ENCODE results near the gene ADGRG4.
"Not testable (repeated sequence)": the region's sequence is repeated elsewhere in the genome, so short reads cannot be mapped to it uniquely, and the experiment has no call there.

The ADGRG4 gene

DNA sequence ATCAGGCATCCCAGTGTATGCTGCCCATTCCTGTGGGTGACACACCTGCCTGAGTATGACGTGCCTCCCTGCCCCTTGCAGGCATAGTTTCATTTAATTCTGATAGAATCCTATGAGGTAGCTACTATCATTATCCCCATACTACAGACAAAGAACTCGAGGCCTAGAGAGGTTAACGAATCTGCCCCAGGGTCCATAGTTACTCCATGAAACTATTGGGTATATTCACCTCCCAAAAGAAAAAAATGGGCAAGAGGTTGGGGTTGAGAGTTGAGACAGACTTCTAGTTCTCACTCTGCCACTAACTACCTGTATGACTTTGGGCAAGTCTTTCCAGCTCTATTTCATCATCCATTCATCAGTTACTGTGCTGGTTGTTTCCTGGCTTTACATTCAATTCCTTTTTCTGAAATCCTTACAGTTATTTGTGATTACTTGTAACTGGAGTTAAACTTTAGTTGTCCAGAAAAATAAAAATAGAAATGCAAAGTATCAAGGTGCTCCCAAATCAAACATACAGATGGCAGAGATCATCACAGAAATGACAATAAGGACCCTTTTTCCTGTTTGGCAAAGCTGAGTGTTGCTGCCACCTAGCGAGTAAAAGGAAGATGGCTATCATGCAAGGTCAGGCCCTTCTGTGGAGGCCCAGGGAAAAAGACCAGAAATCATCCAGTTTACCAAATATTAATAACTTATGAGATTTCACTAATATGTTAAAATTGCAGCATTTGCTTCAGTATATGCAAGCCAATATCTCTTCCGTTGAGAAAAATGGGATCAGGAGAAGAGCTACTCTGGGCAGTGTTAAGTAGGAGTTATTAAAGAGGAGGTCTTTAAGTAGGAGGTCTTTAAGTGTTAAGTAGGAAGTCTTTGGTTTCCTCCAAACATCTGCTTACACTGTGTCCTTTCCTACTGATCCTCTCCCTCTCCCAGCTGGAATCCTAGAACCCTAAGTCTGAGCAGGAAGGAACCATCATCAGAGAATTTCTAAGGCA lies 32.4 kb upstream of the ADGRG4 start:
- Histone ChIP-seq H3K27me3 (ENCODE audit: control insufficient read depth, insufficient read depth, low read length) (no peaks in the 10 kb centered on the region), H3K4me1 (ENCODE audit: control insufficient read depth, insufficient read depth, low read length) (no peaks in the 10 kb centered on the region), H3K9me3 (ENCODE audit: control insufficient read depth, low read length) (no peaks in the 10 kb centered on the region), H3K9ac (ENCODE audit: low read length) (no peak overlapping the region), H3K4me3 (ENCODE audit: low read length) (no peak overlapping the region), H3K36me3 (ENCODE audit: control insufficient read depth, insufficient read depth, low read length) (no peaks in the 10 kb centered on the region)

- Histone ChIP-seq H3K27me3 (ENCODE audit: control insufficient read depth, insufficient read depth, low read length) (no peaks in the 10 kb centered on the region), H3K9me3 (ENCODE audit: control insufficient read depth, low read length) (no peaks in the 10 kb centered on the region), H3K9ac (ENCODE audit: low read length) (no peak overlapping the region), H3K36me3 (ENCODE audit: control insufficient read depth, insufficient read depth, low read length) (no peaks in the 10 kb centered on the region), H3K4me3 (ENCODE audit: low read length) (no peak overlapping the region), H3K4me1 (ENCODE audit: control insufficient read depth, insufficient read depth, low read length) (peaks cover 10% of the 10 kb centered on the region)
These were observed 30.8 kb upstream of the ADGRG4 start for GRCh38 chrX:136269921-136270320.

DNA sequence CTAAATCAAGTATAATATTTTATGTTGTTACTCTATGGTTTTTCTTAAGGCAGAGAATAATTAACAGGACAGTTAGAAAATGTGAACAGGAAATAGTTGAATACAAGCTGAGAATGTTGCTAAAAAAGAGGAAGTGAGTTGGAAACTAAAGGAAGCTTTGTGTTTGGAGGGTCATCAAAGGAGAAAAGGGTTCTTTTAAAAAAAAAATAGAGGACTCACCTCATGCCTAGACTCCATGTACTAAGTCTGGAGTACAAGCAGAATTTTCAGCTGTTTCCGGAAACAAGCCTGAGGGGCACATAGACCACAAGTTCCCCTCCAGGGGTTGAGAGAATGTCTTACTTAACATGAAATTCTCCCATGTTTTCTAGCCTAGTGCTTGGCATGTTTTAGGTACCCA lies 29.5 kb upstream of the ADGRG4 start:
- H3K27me3 ChIP-seq (ENCODE audit: control insufficient read depth, insufficient read depth, low read length): no peaks in the 10 kb centered on the region

GRCh38 chrX:136272325-136272724 lies 28.4 kb upstream of the ADGRG4 start:
- no peaks in the 10 kb centered on the region for H3K9me3 ChIP-seq (ENCODE audit: control insufficient read depth, low read length)
- H3K4me1 ChIP-seq (ENCODE audit: control insufficient read depth, insufficient read depth, low read length): peaks cover 13% of the 10 kb centered on the region
- H3K27me3 ChIP-seq (ENCODE audit: control insufficient read depth, insufficient read depth, low read length): no peaks in the 10 kb centered on the region
- no peak overlapping the region for H3K4me3 ChIP-seq (ENCODE audit: low read length)
- no peaks in the 10 kb centered on the region for H3K36me3 ChIP-seq (ENCODE audit: control insufficient read depth, insufficient read depth, low read length)
- no peak overlapping the region for H3K9ac ChIP-seq (ENCODE audit: low read length)

More for the DNA sequence above, 29.5 kb upstream of the ADGRG4 start:
- no peaks in the 10 kb centered on the region for H3K36me3 ChIP-seq (ENCODE audit: control insufficient read depth, insufficient read depth, low read length)
- H3K4me3 ChIP-seq (ENCODE audit: low read length): no peak overlapping the region
- no peak overlapping the region for H3K9ac ChIP-seq (ENCODE audit: low read length)
- H3K4me1 ChIP-seq (ENCODE audit: control insufficient read depth, insufficient read depth, low read length): peaks cover 13% of the 10 kb centered on the region
- no peaks in the 10 kb centered on the region for H3K9me3 ChIP-seq (ENCODE audit: control insufficient read depth, low read length)

- H3K4me1 ChIP-seq (ENCODE audit: control insufficient read depth, insufficient read depth, low read length): peaks cover 13% of the 10 kb centered on the region
- no peaks in the 10 kb centered on the region for H3K27me3 ChIP-seq (ENCODE audit: control insufficient read depth, insufficient read depth, low read length)
- H3K36me3 ChIP-seq (ENCODE audit: control insufficient read depth, insufficient read depth, low read length): no peaks in the 10 kb centered on the region
- no peak overlapping the region for H3K9ac ChIP-seq (ENCODE audit: low read length)
- no peak overlapping the region for H3K4me3 ChIP-seq (ENCODE audit: low read length)
- H3K9me3 ChIP-seq (ENCODE audit: control insufficient read depth, low read length): no peaks in the 10 kb centered on the region
These were observed 26.8 kb upstream of the ADGRG4 start for GRCh38 chrX:136273986-136274385.

DNA sequence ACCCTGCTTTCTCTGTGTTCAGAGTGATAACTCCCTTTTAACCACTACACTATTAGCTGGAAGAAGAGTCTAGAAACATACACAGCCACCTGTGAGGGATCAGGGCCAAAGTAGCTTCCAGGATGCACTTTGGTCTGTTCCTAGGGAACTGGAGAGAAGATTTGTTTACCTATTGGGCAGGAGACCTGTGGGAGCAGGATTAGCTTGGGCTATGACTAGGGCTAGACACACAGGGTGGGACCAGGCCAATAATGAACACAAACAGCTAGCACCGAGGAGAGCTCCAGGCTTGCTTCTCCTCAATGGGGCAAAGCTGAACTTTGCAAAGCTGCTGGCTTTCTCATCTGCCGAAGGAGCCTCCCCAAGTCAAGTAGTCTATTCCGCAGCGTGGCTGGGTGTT lies 25.2 kb upstream of the ADGRG4 start:
- no peaks in the 10 kb centered on the region for H3K27me3 ChIP-seq (ENCODE audit: control insufficient read depth, insufficient read depth, low read length)
- H3K9ac ChIP-seq (ENCODE audit: low read length): no peak overlapping the region
- H3K36me3 ChIP-seq (ENCODE audit: control insufficient read depth, insufficient read depth, low read length): no peaks in the 10 kb centered on the region
- peaks cover 13% of the 10 kb centered on the region for H3K4me1 ChIP-seq (ENCODE audit: control insufficient read depth, insufficient read depth, low read length)
- H3K9me3 ChIP-seq (ENCODE audit: control insufficient read depth, low read length): no peaks in the 10 kb centered on the region
- H3K4me3 ChIP-seq (ENCODE audit: low read length): no peak overlapping the region

- H3K9ac ChIP-seq (ENCODE audit: low read length); H3K36me3 ChIP-seq (ENCODE audit: control insufficient read depth, insufficient read depth, low read length); H3K27me3 ChIP-seq (ENCODE audit: control insufficient read depth, insufficient read depth, low read length); H3K4me3 ChIP-seq (ENCODE audit: low read length); H3K9me3 ChIP-seq (ENCODE audit: control insufficient read depth, low read length); H3K4me1 ChIP-seq (ENCODE audit: control insufficient read depth, insufficient read depth, low read length): not testable (repeated sequence)
These were observed 14.4 kb upstream of the ADGRG4 start for GRCh38 chrX:136286375-136286774.

DNA sequence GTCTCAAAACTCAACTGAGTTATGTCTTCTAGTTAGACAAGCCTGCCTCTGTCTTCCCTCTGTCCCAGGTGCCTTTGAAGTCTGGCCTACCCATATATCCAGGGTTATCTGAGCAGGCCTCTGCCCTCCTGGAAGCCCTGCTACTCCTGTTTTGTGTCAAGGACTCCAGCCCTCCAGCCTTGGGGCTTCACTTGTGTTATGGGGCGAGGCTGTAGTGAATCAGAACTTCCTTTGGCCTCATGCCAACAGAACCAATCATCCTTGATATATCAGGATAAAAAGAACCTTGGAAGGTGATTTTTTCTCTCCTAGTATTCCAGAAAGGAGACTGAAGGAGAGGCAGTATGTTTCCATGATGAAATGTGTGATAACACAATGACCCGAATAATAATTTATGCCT lies 8.9 kb upstream of the ADGRG4 start:
- H3K9me3 ChIP-seq (ENCODE audit: control insufficient read depth, low read length): no peaks in the 10 kb centered on the region
- H3K27me3 ChIP-seq (ENCODE audit: control insufficient read depth, insufficient read depth, low read length): no peaks in the 10 kb centered on the region
- no peak overlapping the region for H3K9ac ChIP-seq (ENCODE audit: low read length)
- no peaks in the 10 kb centered on the region for H3K36me3 ChIP-seq (ENCODE audit: control insufficient read depth, insufficient read depth, low read length)
- H3K4me3 ChIP-seq (ENCODE audit: low read length): no peak overlapping the region
- H3K4me1 ChIP-seq (ENCODE audit: control insufficient read depth, insufficient read depth, low read length): no peaks in the 10 kb centered on the region

DNA sequence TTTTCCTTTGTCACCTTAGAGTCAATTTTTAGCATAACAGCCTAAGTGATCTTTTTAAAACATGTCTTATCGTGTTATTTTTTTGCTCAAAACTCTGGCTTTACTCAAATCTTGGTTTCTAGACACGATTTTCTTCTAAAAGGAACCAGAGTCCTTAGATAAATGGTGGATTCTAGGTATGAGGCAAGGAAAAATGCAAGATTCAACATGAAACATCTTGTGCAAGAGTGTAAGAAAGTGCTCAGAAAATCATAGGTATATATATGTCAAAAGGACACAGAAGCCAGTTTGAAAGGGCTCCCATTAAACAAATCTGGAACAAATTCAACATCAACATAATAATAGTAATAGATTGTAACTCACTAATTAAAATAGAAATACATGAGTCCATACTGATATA lies 8.1 kb upstream of the ADGRG4 start:
- Histone ChIP-seq H3K4me1 (ENCODE audit: control insufficient read depth, insufficient read depth, low read length) (no peaks in the 10 kb centered on the region), H3K36me3 (ENCODE audit: control insufficient read depth, insufficient read depth, low read length) (no peaks in the 10 kb centered on the region), H3K9ac (ENCODE audit: low read length) (no peak overlapping the region), H3K27me3 (ENCODE audit: control insufficient read depth, insufficient read depth, low read length) (no peaks in the 10 kb centered on the region), H3K9me3 (ENCODE audit: control insufficient read depth, low read length) (no peaks in the 10 kb centered on the region), H3K4me3 (ENCODE audit: low read length) (no peak overlapping the region)

DNA sequence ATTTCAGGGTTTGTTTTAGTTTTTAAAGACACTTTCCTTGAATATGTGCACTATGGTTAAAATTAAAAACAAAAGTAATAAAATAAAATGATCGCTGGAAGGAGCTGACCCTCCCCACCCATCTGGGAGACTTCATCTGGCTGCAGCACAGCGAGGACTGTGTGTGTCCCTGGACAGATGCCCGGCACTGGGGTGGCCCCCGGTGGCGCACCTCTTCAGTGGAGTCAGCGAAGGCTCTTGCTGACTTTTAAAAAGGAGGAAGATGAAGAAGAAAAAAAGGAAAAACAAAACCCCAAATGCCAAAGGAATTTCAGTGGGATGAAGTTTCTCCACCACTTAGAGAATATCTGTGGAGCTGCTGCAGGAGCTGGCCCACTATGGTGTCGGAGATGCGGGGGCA lies 5.4 kb upstream of the ADGRG4 start:
- no peaks in the 10 kb centered on the region for H3K9me3 ChIP-seq (ENCODE audit: control insufficient read depth, low read length)
- H3K36me3 ChIP-seq (ENCODE audit: control insufficient read depth, insufficient read depth, low read length): no peaks in the 10 kb centered on the region
- no peaks in the 10 kb centered on the region for H3K4me1 ChIP-seq (ENCODE audit: control insufficient read depth, insufficient read depth, low read length)
- no peak overlapping the region for H3K4me3 ChIP-seq (ENCODE audit: low read length)
- no peaks in the 10 kb centered on the region for H3K27me3 ChIP-seq (ENCODE audit: control insufficient read depth, insufficient read depth, low read length)
- H3K9ac ChIP-seq (ENCODE audit: low read length): no peak overlapping the region

- Histone ChIP-seq H3K27me3 (ENCODE audit: control insufficient read depth, insufficient read depth, low read length) (no peaks in the 10 kb centered on the region), H3K9ac (ENCODE audit: low read length) (no peak overlapping the region), H3K9me3 (ENCODE audit: control insufficient read depth, low read length) (no peaks in the 10 kb centered on the region), H3K4me3 (ENCODE audit: low read length) (no peak overlapping the region), H3K4me1 (ENCODE audit: control insufficient read depth, insufficient read depth, low read length) (no peaks in the 10 kb centered on the region), H3K36me3 (ENCODE audit: control insufficient read depth, insufficient read depth, low read length) (no peaks in the 10 kb centered on the region)
These were observed 2.3 kb downstream of the ADGRG4 start for GRCh38 chrX:136303041-136303440.

GRCh38 chrX:136304493-136304892 lies 3.7 kb downstream of the ADGRG4 start:
- no peaks in the 10 kb centered on the region for H3K36me3 ChIP-seq (ENCODE audit: control insufficient read depth, insufficient read depth, low read length)
- no peaks in the 10 kb centered on the region for H3K27me3 ChIP-seq (ENCODE audit: control insufficient read depth, insufficient read depth, low read length)
- H3K9me3 ChIP-seq (ENCODE audit: control insufficient read depth, low read length): no peaks in the 10 kb centered on the region
- no peak overlapping the region for H3K9ac ChIP-seq (ENCODE audit: low read length)
- H3K4me1 ChIP-seq (ENCODE audit: control insufficient read depth, insufficient read depth, low read length): no peaks in the 10 kb centered on the region
- no peak overlapping the region for H3K4me3 ChIP-seq (ENCODE audit: low read length)

Measured in mucosa of stomach (tissue), 1 donor.